Lung (tissue), 12 donors: ENCODE results near the gene MYH6. TPM values are rescaled to one million over a fixed set of nuclear protein-coding genes. Genes with fewer than 3 reads are reported as not detected.

ENCODE experiments used
- ATAC-seq: fragments of 200-7000 bp; cut with Tn5 transposase; one replicate; pipeline ENCODE4 v1.9.1; 2020; ENCODE audit warnings: moderate number of reproducible peaks; ENCODE audit not compliant: insufficient read depth, low FRiP score
- DNase-seq, 3 donors: peaks; one replicate each; pipeline ENCODE4 v3.0.0-alpha.2; 2013 to 2017
- H3K27ac ChIP-seq, 2 donors: one replicate each; pipeline ENCODE4 v1.5.1; 2013; ENCODE audit warnings: mild to moderate bottlenecking in 2 of 2, moderate library complexity in 2 of 2, control low read depth in 1 of 2, inconsistent platforms in 1 of 2, low read depth in 1 of 2, low read length in 1 of 2
- H3K27me3 ChIP-seq, 3 donors: one replicate each; pipeline ENCODE4 v1.5.1; 2013; ENCODE audit warnings: low read length in 2 of 3; ENCODE audit not compliant: control insufficient read depth in 3 of 3, insufficient read depth in 3 of 3
- H3K36me3 ChIP-seq, 4 donors: one replicate each; pipeline ENCODE4 v1.5.1; 2013; ENCODE audit warnings: low read length in 4 of 4, mild to moderate bottlenecking in 1 of 4, moderate library complexity in 1 of 4; ENCODE audit not compliant: control insufficient read depth in 4 of 4, insufficient read depth in 4 of 4
- H3K4me1 ChIP-seq, 5 donors: one replicate each; pipeline ENCODE4 v1.5.1; 2013; ENCODE audit warnings: low read length in 5 of 5, mild to moderate bottlenecking in 2 of 5, moderate library complexity in 1 of 5; ENCODE audit not compliant: control insufficient read depth in 5 of 5, insufficient read depth in 5 of 5
- H3K4me3 ChIP-seq: one replicate; pipeline ENCODE4 v1.5.1; 2013; ENCODE audit warnings: mild to moderate bottlenecking, control low read depth, moderate library complexity
- H3K9ac ChIP-seq, 2 donors: one replicate each; pipeline ENCODE4 v1.5.1; 2013; ENCODE audit warnings: low read length in 2 of 2, control low read depth in 1 of 2; ENCODE audit not compliant: insufficient read depth in 1 of 2
- H3K9me3 ChIP-seq, 4 donors: one replicate each; pipeline ENCODE4 v1.5.1; 2013; ENCODE audit warnings: low read length in 3 of 4, mild to moderate bottlenecking in 1 of 4, moderate library complexity in 1 of 4; ENCODE audit not compliant: control insufficient read depth in 4 of 4, insufficient read depth in 3 of 4
- CTCF ChIP-seq: IDR thresholded peaks from 2 replicates; pipeline ENCODE4 v1.5.1; 2012; ENCODE audit warnings: mild to moderate bottlenecking; ENCODE audit errors: control extremely low read depth, extremely low read depth
- WGBS, 2 donors: extraction: QIAGEN DNeasy Blood & Tissue Kit; methylation state at CpG; one replicate each; pipeline ENCODE4 v1.1.7; 2013; 5-methylcytosine and 5-hydroxymethylcytosine counted together
- polyA plus RNA-seq, 2 donors: library from polyadenylated mRNA; stranded (reverse); fragments of 200-250 nt; gene quantifications; one replicate each; pipeline ENCODE4 v1.2.1, GENCODE V29; 2013
- total RNA-seq, 2 donors: library from RNA; depleted of rRNA in 1 of 2; stranded (reverse); fragments of >200 nt in 1 of 2; gene quantifications; one replicate each; pipeline ENCODE4 v1.2.1, GENCODE V29; 2014 to 2021
- donor health status: control.
- donor health status: control.
- donor health status: Bipolar disorder and iron deficiency.
- donor health status: healthy.
- donor health status: DM: yes; HTN: yes; CAD: no.

MYH6 gene
- total and polyA plus RNA-seq, 4 donors = 0.25 to 7.1 (median 0.28) TPM; not detected in 1

- no peaks in the 10 kb centered on the region for H3K9me3 ChIP-seq
- no peaks in the 10 kb centered on the region for H3K27me3 ChIP-seq
- no peak overlapping the region for H3K27ac ChIP-seq
- DNase-seq = peak in 2 of 3 donors; percentile 14 to 21
- no peak for TF ChIP-seq CTCF
- no peak for ATAC-seq
- peaks cover 0 to 31% (median 7%) of the 10 kb centered on the region in 5 donors for H3K4me1 ChIP-seq
- no peak overlapping the region for H3K4me3 ChIP-seq
- peak overlapping the region in 1 of 2 donors; percentile 19 for H3K9ac ChIP-seq
- peaks cover 0 to 24% (median 12%) of the 10 kb centered on the region in 4 donors for H3K36me3 ChIP-seq
Observed at GRCh38 chr14:23361320-23361719, 46.8 kb downstream of the MYH6 start.

GRCh38 chr14:23360496-23360895, 47.6 kb downstream of the MYH6 start:
- no peaks in the 10 kb centered on the region for H3K27me3 ChIP-seq
- no peak overlapping the region for H3K27ac ChIP-seq
- H3K36me3 ChIP-seq = peaks cover 0 to 26% (median 13%) of the 10 kb centered on the region in 4 donors
- no peak for TF ChIP-seq CTCF
- DNase-seq (no peak), ATAC-seq (no peak)
- no peaks in the 10 kb centered on the region for H3K9me3 ChIP-seq
- WGBS, 2 donors = 82 to 84% methylated on average over 10 to 11 of the region's 11 CpGs
- no peak overlapping the region for H3K9ac ChIP-seq
- H3K4me3 ChIP-seq = no peak overlapping the region
- peaks cover 0 to 31% (median 7%) of the 10 kb centered on the region in 5 donors for H3K4me1 ChIP-seq

- H3K9ac ChIP-seq = no peak overlapping the region
- TF ChIP-seq CTCF = no peak
- no peak overlapping the region for H3K4me3 ChIP-seq
- WGBS, 2 donors = 91% methylated on average over 21 to 22 of the region's 22 CpGs
- DNase-seq = no peak
- H3K9me3 ChIP-seq = no peaks in the 10 kb centered on the region
- H3K4me1 ChIP-seq = peaks cover 0 to 31% (median 7%) of the 10 kb centered on the region in 5 donors
- no peak for ATAC-seq
- H3K27me3 ChIP-seq = no peaks in the 10 kb centered on the region
- no peak overlapping the region for H3K27ac ChIP-seq
- H3K36me3 ChIP-seq = peaks cover 0 to 30% (median 13%) of the 10 kb centered on the region in 4 donors
Observed at GRCh38 chr14:23359722-23360447, 48.2 kb downstream of the MYH6 start.
